ENCODE data around the gene SAMD11.

GRCh38 chr1:954927-955326 lies 31.2 kb downstream of the SAMD11 start:
- TF ChIP-seq CTCF (IDR thresholded peaks at IDR 0.05) (no peak), USF1 (CRISPR knock-in tag; IDR thresholded peaks at IDR 0.05) (no peak), MLX (CRISPR knock-in tag; IDR thresholded peaks at IDR 0.05) (no peak), ZNF512 (CRISPR knock-in tag; IDR thresholded peaks at IDR 0.05; ENCODE audit: borderline replicate concordance) (no peak), JUN (CRISPR knock-in tag; IDR thresholded peaks at IDR 0.05) (no peak), SP1 (CRISPR knock-in tag; conservative IDR thresholded peaks at IDR 0.05) (no peak), OVOL2 (CRISPR knock-in tag; IDR thresholded peaks at IDR 0.05; ENCODE audit: borderline replicate concordance) (no peak), FOXJ3 (CRISPR knock-in tag; IDR thresholded peaks at IDR 0.05; ENCODE audit: borderline replicate concordance) (no peak), ZNF317 (CRISPR knock-in tag; IDR thresholded peaks at IDR 0.05; ENCODE audit: borderline replicate concordance, low read depth) (no peak), FOXK1 (CRISPR knock-in tag; IDR thresholded peaks at IDR 0.05) (no peak), NFYB (CRISPR knock-in tag; conservative IDR thresholded peaks at IDR 0.05; ENCODE audit: low read depth) (no peak)
